CD4-positive, alpha-beta T cell (primary cell): ENCODE data around the gene CAPN2. TPM values are rescaled to one million over a fixed set of nuclear protein-coding genes. Genes with fewer than 3 reads are reported as not detected.

Experiments used
- ATAC-seq: fragments of 200-7000 bp; cut with Tn5 transposase; one replicate; pipeline ENCODE4 v1.10.0; 2022; ENCODE audit warnings: mild to moderate bottlenecking; ENCODE audit not compliant: poor library complexity
- CTCF ChIA-PET: fragments of 350-600 bp; sonication (Branson Sonifier 250); formaldehyde crosslinking; loops from one replicate; lab custom pipeline; 2021; ENCODE audit warnings: antibody characterized with exemption, inconsistent platforms; lab: Charles Lee
- POLR2A ChIA-PET: fragments of 350-600 bp; sonication (Branson Sonifier 250); formaldehyde crosslinking; loops from one replicate; lab custom pipeline; 2021; ENCODE audit warnings: antibody characterized with exemption, inconsistent platforms; lab: Charles Lee
- DNase-seq, 14 experiments: peaks; one replicate each; pipeline ENCODE4 v3.0.0-alpha.2; 2013 to 2020; ENCODE audit warnings: mixed read lengths in 2 of 14
- H3K27ac ChIP-seq, 2 donors: one replicate each; pipeline versions ENCODE4 v1.5.1 to v1.7.0; 2013; ENCODE audit warnings: low read length in 2 of 2, low read depth in 1 of 2, mild to moderate bottlenecking in 1 of 2
- H3K27me3 ChIP-seq, 2 experiments: 1 replicate in 1 of 2; 2 replicates in 1 of 2; pipeline versions ENCODE4 v1.6.1 to v1.7.0; 2013; ENCODE audit warnings: low read length in 2 of 2, control low read depth in 1 of 2, mild to moderate bottlenecking in 1 of 2, moderate library complexity in 1 of 2; ENCODE audit not compliant: insufficient read depth in 2 of 2, control insufficient read depth in 1 of 2
- H3K36me3 ChIP-seq: one replicate; pipeline ENCODE4 v1.6.1; 2013; ENCODE audit warnings: low read length, control low read depth; ENCODE audit not compliant: insufficient read depth
- H3K4me1 ChIP-seq: one replicate; pipeline ENCODE4 v1.6.1; 2013; ENCODE audit warnings: low read length, control low read depth; ENCODE audit not compliant: insufficient read depth
- H3K4me3 ChIP-seq: one replicate; pipeline ENCODE4 v1.5.1; 2013; ENCODE audit warnings: mild to moderate bottlenecking, low read length, moderate library complexity
- H3K9me3 ChIP-seq, 2 experiments: 1 replicate in 1 of 2; 2 replicates in 1 of 2; pipeline versions ENCODE4 v1.6.1 to v1.7.0; 2013; ENCODE audit warnings: low read length in 2 of 2, mild to moderate bottlenecking in 2 of 2, control low read depth in 1 of 2, moderate library complexity in 1 of 2; ENCODE audit not compliant: control insufficient read depth in 1 of 2, insufficient read depth in 1 of 2
- H3K27ac Mint-ChIP-seq: one replicate; pipeline ENCODE4 v1.8.0; 2020; ENCODE audit warnings: mixed read lengths
- H3K27me3 Mint-ChIP-seq: one replicate; pipeline ENCODE4 v1.8.0; 2021; ENCODE audit warnings: mixed read lengths
- H3K36me3 Mint-ChIP-seq: one replicate; pipeline ENCODE4 v1.8.0; 2021; ENCODE audit warnings: low read depth, mixed read lengths
- H3K4me1 Mint-ChIP-seq: one replicate; pipeline ENCODE4 v1.8.0; 2021; ENCODE audit warnings: low read depth, mixed read lengths
- H3K4me3 Mint-ChIP-seq: one replicate; pipeline ENCODE4 v1.8.0; 2020; ENCODE audit warnings: mild to moderate bottlenecking, mixed read lengths
- H3K9me3 Mint-ChIP-seq: one replicate; pipeline ENCODE4 v1.8.0; 2020; ENCODE audit warnings: mixed read lengths
- intact Hi-C, 2 experiments: fragments of 100-400 bp; cut with DNase I in 1 of 2; cut with micrococcal nuclease in 1 of 2; formaldehyde crosslinking; loops; one replicate each; pipeline versions ENCODE4 v1.15.1 to v1.9.0; 2023 to 2025; cut with DNase I, micrococcal nuclease
- polyA plus RNA-seq, 2 donors: library from polyadenylated mRNA; unstranded; fragments of 120-200 nt; gene quantifications; one replicate each; pipeline ENCODE4 v1.2.1, GENCODE V29; 2013
- total RNA-seq, 174 experiments: library from RNA in 2 of 174; stranded (reverse) in 2 of 174; gene quantifications; one replicate each; pipeline ENCODE4 v1.2.3 and lab custom pipeline; 2021 to 2026
- TF ChIP-seq, protein P1 (sequence below): fragments of 200-600 bp; IDR thresholded peaks from one replicate; pipeline ENCODE4 v1.8.0; 2022; ENCODE audit warnings: antibody characterized with exemption, mild to moderate bottlenecking

Gene CAPN2
- total RNA-seq = 100 to 1,000 TPM; 110 to 114 TPM
- 169 TPM for polyA plus RNA-seq (2013, experiment 1 of 2)
- polyA plus RNA-seq (2013, experiment 2 of 2) = 193 TPM
- total RNA-seq (lab: John Stamatoyannopoulos, UW) = 37.6 to 544 (median 272) reads per million in 172 experiments

DNA sequence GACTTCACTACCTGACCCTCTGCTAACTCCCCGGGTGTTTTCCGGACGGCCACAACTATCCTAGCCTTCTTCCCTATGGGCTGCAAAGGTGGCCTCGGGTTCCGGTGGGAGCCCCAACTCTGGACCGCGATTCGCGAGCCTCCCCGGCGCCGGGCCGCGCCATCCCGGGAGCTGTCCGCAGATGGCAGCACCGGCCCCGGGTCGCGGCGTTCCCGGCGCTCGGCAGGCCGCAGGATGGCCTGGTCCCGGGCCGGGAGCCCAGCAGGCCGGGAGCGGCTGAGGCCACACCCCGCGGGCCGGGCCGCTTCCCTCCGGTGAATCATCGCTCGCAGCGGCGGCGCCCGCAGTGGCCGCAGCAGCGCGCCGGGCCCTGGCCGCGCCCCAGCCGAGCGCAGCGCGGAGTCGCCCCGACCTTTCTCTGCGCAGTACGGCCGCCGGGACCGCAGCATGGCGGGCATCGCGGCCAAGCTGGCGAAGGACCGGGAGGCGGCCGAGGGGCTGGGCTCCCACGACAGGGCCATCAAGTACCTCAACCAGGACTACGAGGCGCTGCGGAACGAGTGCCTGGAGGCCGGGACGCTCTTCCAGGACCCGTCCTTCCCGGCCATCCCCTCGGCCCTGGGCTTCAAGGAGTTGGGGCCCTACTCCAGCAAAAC lies at the start of gene CAPN2:
Gene CAPN2 (plus strand): TSS at position 346 of the 656 bp plus-strand sequence. CDS start 102 bp downstream, at position 448.
- ATAC-seq (peak; percentile 48), DNase-seq (peak; percentile 16 to 87 (median 52))
- Histone ChIP-seq H3K27ac (peak within 1 kb of the TSS; percentile 68 to 77), H3K36me3 (no peaks in the 10 kb centered on the region), H3K4me3 (peak within 1 kb of the TSS; percentile 84), H3K27me3 (no peaks in the 10 kb centered on the region), H3K4me1 (peaks cover 64% of the 10 kb centered on the region), H3K9me3 (no peaks in the 10 kb centered on the region)
- intact Hi-C loops = loop anchor here (1.0 to 5.0 kb wide), 4 partner anchors 14 to 135 kb away; partner anchors contain the start of gene TP53BP2 (in 1 of the 2)
- Mint-ChIP-seq H3K4me3 (peak within 1 kb of the TSS; percentile 90), H3K27ac (peak within 1 kb of the TSS; percentile 90), H3K27me3 (no peaks in the 10 kb centered on the region), H3K9me3 (no peaks in the 10 kb centered on the region), H3K36me3 (peaks cover 10% of the 10 kb centered on the region), H3K4me1 (peaks cover 65% of the 10 kb centered on the region)
- TF ChIP-seq, protein P1, sequence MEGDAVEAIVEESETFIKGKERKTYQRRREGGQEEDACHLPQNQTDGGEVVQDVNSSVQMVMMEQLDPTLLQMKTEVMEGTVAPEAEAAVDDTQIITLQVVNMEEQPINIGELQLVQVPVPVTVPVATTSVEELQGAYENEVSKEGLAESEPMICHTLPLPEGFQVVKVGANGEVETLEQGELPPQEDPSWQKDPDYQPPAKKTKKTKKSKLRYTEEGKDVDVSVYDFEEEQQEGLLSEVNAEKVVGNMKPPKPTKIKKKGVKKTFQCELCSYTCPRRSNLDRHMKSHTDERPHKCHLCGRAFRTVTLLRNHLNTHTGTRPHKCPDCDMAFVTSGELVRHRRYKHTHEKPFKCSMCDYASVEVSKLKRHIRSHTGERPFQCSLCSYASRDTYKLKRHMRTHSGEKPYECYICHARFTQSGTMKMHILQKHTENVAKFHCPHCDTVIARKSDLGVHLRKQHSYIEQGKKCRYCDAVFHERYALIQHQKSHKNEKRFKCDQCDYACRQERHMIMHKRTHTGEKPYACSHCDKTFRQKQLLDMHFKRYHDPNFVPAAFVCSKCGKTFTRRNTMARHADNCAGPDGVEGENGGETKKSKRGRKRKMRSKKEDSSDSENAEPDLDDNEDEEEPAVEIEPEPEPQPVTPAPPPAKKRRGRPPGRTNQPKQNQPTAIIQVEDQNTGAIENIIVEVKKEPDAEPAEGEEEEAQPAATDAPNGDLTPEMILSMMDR = peak; percentile 33
- ChIA-PET CTCF (interaction anchor here (0.9 to 4.5 kb wide), 6 partner anchors 13 to 134 kb away, joined by 3 to 46 read pairs (median 6); partner anchors contain the start of gene TP53BP2), POLR2A (interaction anchor here (0.5 to 2.0 kb wide), 8 partner anchors 14 to 999 kb away, joined by 3 to 20 read pairs (median 4); no protein-coding TSS in a partner anchor)

DNA sequence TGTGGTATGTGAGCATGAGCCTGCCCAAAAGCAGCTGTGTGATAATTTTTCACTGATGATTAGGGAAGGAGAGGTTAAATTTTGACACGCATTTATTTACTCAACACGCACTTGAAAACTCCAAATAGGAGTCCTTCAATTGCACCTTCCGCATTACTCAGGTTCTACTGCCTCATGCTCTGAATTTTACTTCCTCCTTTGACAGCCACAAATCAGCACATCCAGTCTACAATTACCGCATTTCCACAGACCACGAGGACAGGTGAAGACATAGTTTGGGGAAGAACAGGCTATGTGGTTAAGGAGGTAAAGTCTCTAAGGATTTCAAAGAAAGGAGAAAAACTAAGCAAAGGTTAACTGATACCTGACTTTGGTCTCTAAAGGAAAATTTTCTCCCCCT lies 49.4 kb upstream of the CAPN2 start:
- CTCF ChIA-PET = no interaction called here
- Mint-ChIP-seq H3K36me3 (no peaks in the 10 kb centered on the region), H3K4me1 (no peaks in the 10 kb centered on the region), H3K4me3 (no peak overlapping the region), H3K9me3 (no peaks in the 10 kb centered on the region), H3K27ac (no peak overlapping the region), H3K27me3 (no peaks in the 10 kb centered on the region)
- Histone ChIP-seq H3K36me3 (no peaks in the 10 kb centered on the region), H3K27me3 (no peaks in the 10 kb centered on the region), H3K4me1 (no peaks in the 10 kb centered on the region), H3K27ac (no peak overlapping the region), H3K9me3 (no peaks in the 10 kb centered on the region), H3K4me3 (no peak overlapping the region)
- DNase-seq = peak in 3 of 14 experiments; percentile 5 to 26 (median 16)
- TF ChIP-seq, protein P1 = no peak
- ATAC-seq = no peak
- POLR2A ChIA-PET = no interaction called here
- intact Hi-C loops = no loop called here

DNA sequence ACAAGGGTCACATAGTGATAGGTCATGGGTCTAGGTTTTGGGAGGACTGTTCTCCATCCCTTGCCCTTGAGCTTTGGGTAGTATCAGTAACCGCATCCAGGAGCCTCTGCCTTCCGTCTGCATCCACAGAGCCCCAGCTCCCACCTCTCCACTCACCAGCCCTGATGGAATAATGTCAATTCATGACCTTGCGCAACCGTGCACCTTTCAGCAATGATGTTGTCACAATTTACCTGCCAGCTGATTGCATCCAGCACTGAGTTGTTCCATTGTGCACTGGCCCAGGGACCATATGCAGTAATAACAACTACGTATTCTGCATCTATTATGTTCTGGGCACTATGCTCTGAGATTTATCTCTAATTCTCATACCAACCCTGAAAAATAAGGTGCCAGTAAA lies 48.2 kb upstream of the CAPN2 start:
- Mint-ChIP-seq H3K36me3 (no peaks in the 10 kb centered on the region), H3K4me1 (no peaks in the 10 kb centered on the region), H3K4me3 (no peak overlapping the region), H3K27me3 (no peaks in the 10 kb centered on the region), H3K27ac (no peak overlapping the region), H3K9me3 (no peaks in the 10 kb centered on the region)
- intact Hi-C loops = no loop called here
- Histone ChIP-seq H3K27ac (no peak overlapping the region), H3K4me1 (no peaks in the 10 kb centered on the region), H3K36me3 (no peaks in the 10 kb centered on the region), H3K27me3 (no peaks in the 10 kb centered on the region), H3K9me3 (no peaks in the 10 kb centered on the region), H3K4me3 (no peak overlapping the region)
- ChIA-PET POLR2A (no interaction called here), CTCF (interaction anchor here (0.6 kb wide), 1 partner anchor 527 kb away, joined by 4 read pairs; no protein-coding TSS in a partner anchor)
- ATAC-seq (no peak), DNase-seq (no peak)
- TF ChIP-seq, protein P1 = no peak
